Cardiac muscle cell (in vitro differentiated cells and primary cell): Measurements from ENCODE around the gene PDE4A. TPM values are rescaled to one million over a fixed set of nuclear protein-coding genes. Genes with fewer than 3 reads are reported as not detected.

Source experiments
- DNase-seq, 2 donors: peaks; one replicate each; pipeline versions ENCODE4 v3.0.0 to v3.0.0-alpha.2; 2010 to 2017; ENCODE audit warnings: low read depth in 1 of 2, low spot score in 1 of 2
- H3K27ac ChIP-seq: fragments of 200-600 bp; sonication (generic); 2 replicates; pipeline ENCODE4 v1.5.1; 2016
- H3K27me3 ChIP-seq: fragments of 200-600 bp; sonication (generic); 2 replicates; pipeline ENCODE4 v1.6.0; 2016; ENCODE audit warnings: control low read depth
- H3K36me3 ChIP-seq: fragments of 200-600 bp; sonication (generic); 2 replicates; pipeline ENCODE4 v1.5.1; 2016; ENCODE audit warnings: control low read depth
- H3K4me1 ChIP-seq: fragments of 200-600 bp; sonication (generic); 2 replicates; pipeline ENCODE4 v1.8.1; 2017; ENCODE audit warnings: low read depth, mild to moderate bottlenecking, mixed run types
- H3K4me3 ChIP-seq: fragments of 200-600 bp; sonication (generic); 2 replicates; pipeline ENCODE4 v1.5.1; 2016; ENCODE audit warnings: mild to moderate bottlenecking
- H3K9me3 ChIP-seq: fragments of 200-600 bp; sonication (generic); 2 replicates; pipeline ENCODE4 v1.5.1; 2017; ENCODE audit warnings: low read depth, mild to moderate bottlenecking, control low read depth
- CTCF ChIP-seq: IDR thresholded peaks from 2 replicates; pipeline ENCODE4 v1.5.1; 2012; ENCODE audit warnings: low read depth, mild to moderate bottlenecking, low read length
- polyA plus RNA-seq: library from polyadenylated mRNA; unstranded; fragments of >200 nt; fragmentation: Nextera tagmentation; extraction: Ambion mirVana; gene quantifications from 2 replicates; pipeline ENCODE4 v1.2.1, GENCODE V29; 2016
- total RNA-seq: library from RNA; depleted of rRNA; stranded (reverse); fragments of >200 nt; gene quantifications from 2 replicates; pipeline ENCODE4 v1.2.3, GENCODE V29; 2016

Gene PDE4A
- total and polyA plus RNA-seq, 2 experiments from 2014 or later, result 2.4 to 2.5 TPM

- no peaks in the 10 kb centered on the region for H3K4me1 ChIP-seq
- no peaks in the 10 kb centered on the region for H3K36me3 ChIP-seq
- TF ChIP-seq CTCF, result no peak
- H3K9me3 ChIP-seq, result no peaks in the 10 kb centered on the region
- no peak for DNase-seq
- H3K27me3 ChIP-seq, result no peaks in the 10 kb centered on the region
- no peak overlapping the region for H3K4me3 ChIP-seq
- no peak overlapping the region for H3K27ac ChIP-seq
Measured at GRCh38 chr19:10464456-10464855, 44.1 kb downstream of the PDE4A start.

DNA sequence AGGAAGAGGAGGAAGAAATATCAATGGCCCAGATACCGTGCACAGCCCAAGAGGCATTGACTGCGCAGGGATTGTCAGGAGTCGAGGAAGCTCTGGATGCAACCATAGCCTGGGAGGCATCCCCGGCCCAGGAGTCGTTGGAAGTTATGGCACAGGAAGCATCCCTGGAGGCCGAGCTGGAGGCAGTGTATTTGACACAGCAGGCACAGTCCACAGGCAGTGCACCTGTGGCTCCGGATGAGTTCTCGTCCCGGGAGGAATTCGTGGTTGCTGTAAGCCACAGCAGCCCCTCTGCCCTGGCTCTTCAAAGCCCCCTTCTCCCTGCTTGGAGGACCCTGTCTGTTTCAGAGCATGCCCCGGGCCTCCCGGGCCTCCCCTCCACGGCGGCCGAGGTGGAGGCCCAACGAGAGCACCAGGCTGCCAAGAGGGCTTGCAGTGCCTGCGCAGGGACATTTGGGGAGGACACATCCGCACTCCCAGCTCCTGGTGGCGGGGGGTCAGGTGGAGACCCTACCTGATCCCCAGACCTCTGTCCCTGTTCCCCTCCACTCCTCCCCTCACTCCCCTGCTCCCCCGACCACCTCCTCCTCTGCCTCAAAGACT is 46.9 kb downstream of the PDE4A start:
- TF ChIP-seq CTCF, result no peak
- DNase-seq, result no peak
- H3K4me1 ChIP-seq, result no peaks in the 10 kb centered on the region
- no peak overlapping the region for H3K27ac ChIP-seq
- H3K9me3 ChIP-seq, result no peaks in the 10 kb centered on the region
- no peaks in the 10 kb centered on the region for H3K36me3 ChIP-seq
- no peaks in the 10 kb centered on the region for H3K27me3 ChIP-seq
- H3K4me3 ChIP-seq, result no peak overlapping the region

GRCh38 chr19:10468133-10468532 is 47.8 kb downstream of the PDE4A start:
- Histone ChIP-seq H3K27ac (no peak overlapping the region), H3K4me3 (no peak overlapping the region), H3K36me3 (no peaks in the 10 kb centered on the region), H3K4me1 (no peaks in the 10 kb centered on the region), H3K9me3 (no peaks in the 10 kb centered on the region), H3K27me3 (no peaks in the 10 kb centered on the region)
- no peak for DNase-seq
- no peak for TF ChIP-seq CTCF

DNA sequence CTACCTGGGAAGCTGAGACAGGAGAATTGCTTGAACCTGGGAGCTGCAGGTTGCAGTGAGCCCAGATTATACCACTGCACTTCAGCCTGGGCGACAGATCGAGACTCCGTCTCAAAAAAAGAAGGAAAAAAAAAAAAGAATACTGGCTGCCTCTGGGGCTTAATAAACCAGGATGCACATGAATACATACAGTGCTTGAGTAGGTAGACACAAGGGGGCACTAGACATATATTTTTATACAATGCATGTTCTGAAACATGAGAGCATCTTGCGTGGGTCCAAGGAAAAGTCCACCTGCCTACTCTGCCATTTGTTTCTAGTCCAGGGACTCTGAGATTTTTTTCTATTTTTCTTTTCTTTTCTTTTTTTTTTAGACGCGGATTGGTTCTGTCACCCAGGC is 51.6 kb downstream of the PDE4A start:
- peak; percentile 29 to 66 for DNase-seq
- Histone ChIP-seq H3K9me3 (no peaks in the 10 kb centered on the region), H3K27me3 (no peaks in the 10 kb centered on the region), H3K36me3 (no peaks in the 10 kb centered on the region), H3K4me1 (no peaks in the 10 kb centered on the region), H3K4me3 (no peak overlapping the region), H3K27ac (no peak overlapping the region)
- peak; percentile 48 for TF ChIP-seq CTCF

DNA sequence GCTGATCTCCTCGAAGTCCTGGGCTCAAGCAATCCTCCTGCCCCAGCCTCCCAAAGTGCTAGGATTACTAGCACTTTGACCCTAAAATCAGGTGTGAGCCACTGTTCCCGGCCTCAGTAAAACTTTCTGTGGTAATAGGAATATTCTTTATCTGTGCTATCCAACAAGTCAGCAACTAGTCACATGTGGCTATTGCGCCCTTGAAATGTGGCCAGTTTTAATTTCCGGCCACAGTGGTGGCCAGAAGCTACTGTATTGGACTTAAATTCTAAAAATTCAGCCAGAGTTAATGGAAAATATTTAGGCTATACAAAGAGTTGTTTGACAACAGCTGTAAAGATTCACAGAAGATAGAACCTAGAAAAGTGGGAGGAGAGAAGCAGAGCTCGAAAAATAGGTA is 52.9 kb downstream of the PDE4A start:
- Histone ChIP-seq H3K4me3 (no peak overlapping the region), H3K4me1 (no peaks in the 10 kb centered on the region), H3K27ac (no peak overlapping the region), H3K9me3 (no peaks in the 10 kb centered on the region), H3K27me3 (no peaks in the 10 kb centered on the region), H3K36me3 (no peaks in the 10 kb centered on the region)
- TF ChIP-seq CTCF, result no peak
- peak in 1 of 2 donors; percentile 24 for DNase-seq
